Caco-2 (cell line): Measurements from ENCODE around the gene QRICH1. TPM values are rescaled to one million over a fixed set of nuclear protein-coding genes. Genes with fewer than 3 reads are reported as not detected.

Source experiments
- BruUV-seq: library from RNA; stranded (reverse); fragments of 400-500 nt; replicated peaks from 2 replicates; lab custom pipeline; 2021; lab: Mats Ljungman, UMichigan
- CTCF ChIA-PET: fragments of 300-600 bp; sonication (Branson Sonifier 250); formaldehyde crosslinking; loops from one replicate; lab custom pipeline; 2022; ENCODE audit warnings: antibody characterized with exemption; lab: Charles Lee
- POLR2A ChIA-PET: fragments of 300-600 bp; sonication (Branson Sonifier 250); formaldehyde crosslinking; loops from one replicate; lab custom pipeline; 2022; ENCODE audit warnings: antibody characterized with exemption; lab: Charles Lee
- DNase-seq, 2 experiments: peaks; one replicate each; pipeline versions ENCODE4 v3.0.0 to v3.0.0-alpha.2; 2020 to 2022
- H3K27me3 ChIP-seq: replicated peaks from 2 replicates; pipeline ENCODE4 v1.6.0; 2011; ENCODE audit warnings: low read length; ENCODE audit not compliant: control insufficient read depth, insufficient read depth
- H3K36me3 ChIP-seq: 2 replicates; pipeline ENCODE4 v1.5.1; 2011; ENCODE audit warnings: low read length; ENCODE audit not compliant: control insufficient read depth, insufficient read depth
- H3K4me1 ChIP-seq: fragments of 250-450 bp; sonication (Bioruptor Pico); 2 replicates; pipeline ENCODE4 v1.5.1; 2020; ENCODE audit warnings: mild to moderate bottlenecking
- H3K4me3 ChIP-seq: 2 replicates; pipeline ENCODE4 v1.5.1; 2011; ENCODE audit warnings: low read depth, mild to moderate bottlenecking, control low read depth, low read length
- H3K9me3 ChIP-seq: fragments of 250-450 bp; sonication (Bioruptor Pico); 2 replicates; pipeline ENCODE4 v1.5.1; 2020; ENCODE audit warnings: mild to moderate bottlenecking, moderate library complexity
- H3K27ac Mint-ChIP-seq: one replicate; pipeline ENCODE4 v1.8.0; 2022; ENCODE audit warnings: mixed read lengths; ENCODE audit not compliant: unreplicated experiment
- H3K27me3 Mint-ChIP-seq: one replicate; pipeline ENCODE4 v1.8.0; 2022; ENCODE audit warnings: mixed read lengths; ENCODE audit not compliant: insufficient read depth, unreplicated experiment
- H3K36me3 Mint-ChIP-seq: one replicate; pipeline ENCODE4 v1.8.0; 2022; ENCODE audit warnings: mild to moderate bottlenecking, mixed read lengths; ENCODE audit not compliant: insufficient read depth, unreplicated experiment
- H3K4me1 Mint-ChIP-seq: one replicate; pipeline ENCODE4 v1.8.0; 2022; ENCODE audit warnings: low read depth, mixed read lengths; ENCODE audit not compliant: unreplicated experiment
- H3K4me3 Mint-ChIP-seq: one replicate; pipeline ENCODE4 v1.8.0; 2022; ENCODE audit warnings: mild to moderate bottlenecking, moderate library complexity, mixed read lengths; ENCODE audit not compliant: unreplicated experiment
- H3K9me3 Mint-ChIP-seq: one replicate; pipeline ENCODE4 v1.8.0; 2022; ENCODE audit warnings: mixed read lengths; ENCODE audit not compliant: unreplicated experiment
- intact Hi-C: fragments of 100-400 bp; cut with micrococcal nuclease; formaldehyde crosslinking; loops from one replicate; pipeline ENCODE4 v1.10.0; 2022; ENCODE audit not compliant: unreplicated experiment
- total RNA-seq: library from RNA; stranded (reverse); gene quantifications from 2 replicates; pipeline ENCODE4 v1.2.3, GENCODE V29; 2022
- TF ChIP-seq, protein P1 (sequence below), 2 experiments: fragments of 200-600 bp in 1 of 2; IDR thresholded peaks; 1 replicate in 1 of 2; 2 replicates in 1 of 2; pipeline versions ENCODE4 v1.5.1 to v1.8.0; 2011 to 2022; ENCODE audit warnings: antibody characterized with exemption in 1 of 2, control low read depth in 1 of 2, inconsistent platforms in 1 of 2, low read depth in 1 of 2, low read length in 1 of 2, mild to moderate bottlenecking in 1 of 2, moderate library complexity in 1 of 2; ENCODE audit not compliant: insufficient read depth in 1 of 2, severe bottlenecking in 1 of 2, unreplicated experiment in 1 of 2

QRICH1 gene
- total RNA-seq, 1 experiment from 2014 or later = 119 TPM

DNA sequence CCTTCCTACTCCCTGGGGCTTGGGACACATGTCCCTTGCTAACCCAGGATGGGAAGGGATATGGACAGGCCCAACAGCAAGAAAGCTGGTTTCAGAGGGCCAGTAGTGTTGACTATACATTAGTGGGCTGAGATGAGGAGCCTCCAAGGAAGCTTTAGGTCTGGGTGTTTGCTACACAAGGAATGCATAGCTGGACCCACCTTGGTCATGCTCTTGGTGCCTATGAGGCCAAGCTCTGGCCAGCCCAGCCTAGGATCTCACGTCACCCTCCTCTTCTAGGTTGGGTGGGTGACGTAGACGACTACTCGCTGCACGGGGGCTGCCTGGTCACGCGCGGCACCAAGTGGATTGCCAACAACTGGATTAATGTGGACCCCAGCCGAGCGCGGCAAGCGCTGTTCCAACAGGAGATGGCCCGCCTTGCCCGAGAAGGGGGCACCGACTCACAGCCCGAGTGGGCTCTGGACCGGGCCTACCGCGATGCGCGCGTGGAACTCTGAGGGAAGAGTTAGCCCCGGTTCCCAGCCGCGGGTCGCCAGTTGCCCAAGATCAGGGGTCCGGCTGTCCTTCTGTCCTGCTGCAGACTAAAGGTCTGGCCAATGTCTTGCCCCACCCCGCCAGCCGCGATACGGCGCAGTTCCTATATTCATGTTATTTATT lies 87.3 kb downstream of the QRICH1 start:
- H3K36me3 Mint-ChIP-seq = peaks cover 58% of the 10 kb centered on the region
- H3K4me1 Mint-ChIP-seq = peaks cover 13% of the 10 kb centered on the region
- DNase-seq = no peak
- no peaks in the 10 kb centered on the region; the same call in 1 of the 2 replicates for H3K36me3 ChIP-seq
- no peaks in the 10 kb centered on the region for H3K9me3 Mint-ChIP-seq
- peaks cover 26% of the 10 kb centered on the region for H3K4me1 ChIP-seq
- BruUV-seq = TSS peak; percentile 95
- TF ChIP-seq, protein P1, sequence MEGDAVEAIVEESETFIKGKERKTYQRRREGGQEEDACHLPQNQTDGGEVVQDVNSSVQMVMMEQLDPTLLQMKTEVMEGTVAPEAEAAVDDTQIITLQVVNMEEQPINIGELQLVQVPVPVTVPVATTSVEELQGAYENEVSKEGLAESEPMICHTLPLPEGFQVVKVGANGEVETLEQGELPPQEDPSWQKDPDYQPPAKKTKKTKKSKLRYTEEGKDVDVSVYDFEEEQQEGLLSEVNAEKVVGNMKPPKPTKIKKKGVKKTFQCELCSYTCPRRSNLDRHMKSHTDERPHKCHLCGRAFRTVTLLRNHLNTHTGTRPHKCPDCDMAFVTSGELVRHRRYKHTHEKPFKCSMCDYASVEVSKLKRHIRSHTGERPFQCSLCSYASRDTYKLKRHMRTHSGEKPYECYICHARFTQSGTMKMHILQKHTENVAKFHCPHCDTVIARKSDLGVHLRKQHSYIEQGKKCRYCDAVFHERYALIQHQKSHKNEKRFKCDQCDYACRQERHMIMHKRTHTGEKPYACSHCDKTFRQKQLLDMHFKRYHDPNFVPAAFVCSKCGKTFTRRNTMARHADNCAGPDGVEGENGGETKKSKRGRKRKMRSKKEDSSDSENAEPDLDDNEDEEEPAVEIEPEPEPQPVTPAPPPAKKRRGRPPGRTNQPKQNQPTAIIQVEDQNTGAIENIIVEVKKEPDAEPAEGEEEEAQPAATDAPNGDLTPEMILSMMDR (IDR thresholded peaks at IDR 0.05; ENCODE audit: insufficient read depth in 1 of 2, low read depth in 1 of 2, low read length in 1 of 2, severe bottlenecking in 1 of 2, unreplicated experiment in 1 of 2) = no peak
- ChIA-PET POLR2A (interaction anchor here (0.5 to 2.8 kb wide), 17 partner anchors 12 to 334 kb away, joined by 3 to 92 read pairs (median 9); partner anchors contain the start of genes ARIH2, DALRD3, IMPDH2 and IP6K2), CTCF (interaction anchor here (0.7 to 2.0 kb wide), 11 partner anchors 10 to 797 kb away, joined by 3 to 54 read pairs (median 4); partner anchors contain the start of genes DALRD3, INKA1, NDUFAF3 and P4HTM)
- H3K9me3 ChIP-seq = no peaks in the 10 kb centered on the region
- H3K27me3 ChIP-seq = no peaks in the 10 kb centered on the region
- H3K27ac Mint-ChIP-seq = peak overlapping the region; percentile 98
- peak overlapping the region; percentile 92 for H3K4me3 ChIP-seq
- H3K27me3 Mint-ChIP-seq = no peaks in the 10 kb centered on the region
- peak overlapping the region; percentile 94 for H3K4me3 Mint-ChIP-seq
- intact Hi-C loops = loop anchor here (2.0 kb wide), 1 partner anchor 18 kb away; no protein-coding TSS in a partner anchor

DNA sequence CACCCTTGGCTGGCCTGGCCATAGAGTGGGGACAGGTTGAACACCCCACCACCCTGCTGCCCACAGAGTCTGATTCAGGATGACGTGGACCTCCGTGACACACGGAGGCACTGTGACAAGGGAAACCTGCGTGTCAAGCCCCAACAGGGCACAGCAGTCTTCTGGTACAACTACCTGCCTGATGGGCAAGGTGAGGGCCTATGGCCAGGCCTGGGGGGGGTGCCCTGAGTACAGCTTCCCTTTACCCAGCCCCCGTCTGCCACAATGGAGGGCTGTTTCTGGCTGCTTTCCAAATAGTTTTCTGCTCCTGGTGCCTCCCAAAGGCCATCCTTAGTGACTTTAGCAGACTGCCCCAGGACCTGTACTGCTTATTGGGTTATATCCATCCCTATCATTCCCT lies 87.9 kb downstream of the QRICH1 start:
- ChIA-PET CTCF (interaction anchor here (1.5 kb wide), 1 partner anchor 18 kb away, joined by 7 read pairs; no protein-coding TSS in a partner anchor), POLR2A (interaction anchor here (2.8 kb wide), 1 partner anchor 16 kb away, joined by 92 read pairs; the partner anchor contains the start of gene NDUFAF3)
- Histone ChIP-seq H3K36me3 (no peaks in the 10 kb centered on the region; the same call in 1 of the 2 replicates), H3K27me3 (no peaks in the 10 kb centered on the region), H3K4me3 (peak overlapping the region; percentile 92), H3K9me3 (no peaks in the 10 kb centered on the region), H3K4me1 (peaks cover 26% of the 10 kb centered on the region)
- Mint-ChIP-seq H3K9me3 (no peaks in the 10 kb centered on the region), H3K27ac (peak overlapping the region; percentile 98), H3K4me1 (peaks cover 13% of the 10 kb centered on the region), H3K4me3 (peak overlapping the region; percentile 94), H3K36me3 (peaks cover 55% of the 10 kb centered on the region), H3K27me3 (no peaks in the 10 kb centered on the region)
- TF ChIP-seq, protein P1 (IDR thresholded peaks at IDR 0.05; ENCODE audit: insufficient read depth in 1 of 2, low read depth in 1 of 2, low read length in 1 of 2, severe bottlenecking in 1 of 2, unreplicated experiment in 1 of 2) = no peak
- BruUV-seq = no TSS peak
- DNase-seq = no peak
- intact Hi-C loops = loop anchor here (2.0 kb wide), 1 partner anchor 17 kb away; no protein-coding TSS in a partner anchor

DNA sequence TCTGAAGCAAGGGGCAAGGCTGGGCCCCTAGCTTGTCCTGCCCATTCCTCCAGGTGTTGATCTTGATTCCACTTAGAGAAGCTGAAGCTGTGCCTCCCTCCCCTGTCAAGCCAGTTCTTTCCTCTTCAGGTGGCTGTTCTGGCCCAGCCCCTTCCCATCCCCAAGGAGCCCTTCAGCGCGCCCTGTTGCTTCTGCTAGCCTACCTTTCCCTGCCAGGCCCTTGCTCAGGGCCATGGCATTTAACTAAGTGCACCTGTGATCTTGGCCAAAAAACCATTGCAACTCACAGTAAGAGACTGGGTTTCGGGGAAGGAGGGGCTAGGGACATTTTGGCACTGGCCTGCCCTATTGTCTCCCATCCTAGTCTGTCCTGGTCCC lies 88.6 kb downstream of the QRICH1 start:
- no peaks in the 10 kb centered on the region for H3K27me3 ChIP-seq
- CTCF ChIA-PET = interaction anchor here (1.5 kb wide), 1 partner anchor 17 kb away, joined by 7 read pairs; no protein-coding TSS in a partner anchor

More for the DNA sequence above, 88.6 kb downstream of the QRICH1 start:
- H3K4me3 ChIP-seq = no peak overlapping the region
- POLR2A ChIA-PET = no interaction called here
- Mint-ChIP-seq H3K4me1 (peaks cover 13% of the 10 kb centered on the region), H3K27me3 (no peaks in the 10 kb centered on the region), H3K9me3 (no peaks in the 10 kb centered on the region), H3K27ac (no peak overlapping the region), H3K4me3 (no peak overlapping the region), H3K36me3 (peaks cover 55% of the 10 kb centered on the region)
- BruUV-seq = no TSS peak
- TF ChIP-seq, protein P1 (IDR thresholded peaks at IDR 0.05; ENCODE audit: insufficient read depth in 1 of 2, low read depth in 1 of 2, low read length in 1 of 2, severe bottlenecking in 1 of 2, unreplicated experiment in 1 of 2) = no peak
- no peaks in the 10 kb centered on the region; the same call in 1 of the 2 replicates for H3K36me3 ChIP-seq
- H3K4me1 ChIP-seq = peaks cover 26% of the 10 kb centered on the region
- intact Hi-C loops = no loop called here
- no peak for DNase-seq
- H3K9me3 ChIP-seq = no peaks in the 10 kb centered on the region
